HG02870 (cell line): ENCODE data around the gene DLAT.
"Not testable (repeated sequence)": the region's sequence is repeated elsewhere in the genome, so short reads cannot be mapped to it uniquely, and the experiment has no call there.

Experiments used
- ATAC-seq: cut with Tn5 transposase; IDR thresholded peaks from one replicate; pipeline ENCODE4 v1.9.1; 2021; ENCODE audit warnings: mild to moderate bottlenecking, moderate library complexity; ENCODE audit not compliant: unreplicated experiment

Gene DLAT

GRCh38 chr11:112024773-112025678 is at the start of gene DLAT:
Gene DLAT, plus strand, starts transcription at chr11:112025408. Its CDS starts 65 bp downstream, at chr11:112025473.
- peak; percentile 60 for ATAC-seq

- no peak for ATAC-seq
These were observed 49.0 kb upstream of the DLAT start for GRCh38 chr11:111976119-111976766.

- no peak for ATAC-seq
These were observed 48.5 kb upstream of the DLAT start for GRCh38 chr11:111976767-111977145.

GRCh38 chr11:111977146-111978027 is 47.8 kb upstream of the DLAT start:
- peak; percentile 38 for ATAC-seq

GRCh38 chr11:111978028-111978771 is 47.0 kb upstream of the DLAT start:
- ATAC-seq: no peak

DNA sequence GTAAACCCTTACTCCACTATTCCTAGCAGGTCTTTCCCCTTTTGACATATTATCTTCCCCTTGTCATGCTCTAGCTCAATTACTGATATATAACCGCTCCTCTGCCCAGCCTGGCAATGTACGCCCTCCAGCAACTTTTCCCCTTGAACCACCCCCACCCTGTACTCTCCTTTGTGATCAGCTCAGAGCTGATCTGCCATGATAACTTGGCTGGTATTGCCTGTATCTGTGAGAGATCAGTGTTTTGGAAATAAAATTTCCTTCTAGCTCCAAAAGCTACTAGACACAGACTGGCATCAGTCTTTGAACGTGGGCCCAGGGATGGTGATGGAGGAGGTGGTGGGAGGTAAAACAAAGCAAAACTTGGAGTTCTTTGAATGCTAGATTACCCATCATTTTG is 45.1 kb upstream of the DLAT start:
- ATAC-seq: no peak

GRCh38 chr11:111981270-111981669 is 43.9 kb upstream of the DLAT start:
- ATAC-seq: no peak

DNA sequence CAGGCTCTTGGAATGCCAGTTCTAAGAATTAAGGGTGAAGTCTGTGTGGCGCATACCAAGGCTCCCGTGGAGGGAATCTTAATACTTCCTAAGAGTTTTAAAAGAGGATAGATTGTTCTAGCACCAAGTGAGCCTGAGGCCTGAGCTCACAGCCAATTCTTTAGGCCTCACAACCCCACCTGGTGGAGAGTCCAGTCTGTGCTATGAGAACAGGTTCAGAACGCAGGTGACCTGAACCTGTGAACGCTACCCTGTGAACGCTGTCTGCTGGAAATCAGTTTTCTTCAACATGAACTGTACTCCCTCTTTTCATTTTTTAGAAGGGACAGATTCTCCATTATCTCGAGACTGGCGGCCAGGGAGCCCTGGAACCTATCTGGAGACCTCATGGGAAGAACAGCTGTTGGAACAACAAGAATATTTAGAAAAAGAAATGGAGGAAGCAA is 43.2 kb upstream of the DLAT start:
- no peak for ATAC-seq

DNA sequence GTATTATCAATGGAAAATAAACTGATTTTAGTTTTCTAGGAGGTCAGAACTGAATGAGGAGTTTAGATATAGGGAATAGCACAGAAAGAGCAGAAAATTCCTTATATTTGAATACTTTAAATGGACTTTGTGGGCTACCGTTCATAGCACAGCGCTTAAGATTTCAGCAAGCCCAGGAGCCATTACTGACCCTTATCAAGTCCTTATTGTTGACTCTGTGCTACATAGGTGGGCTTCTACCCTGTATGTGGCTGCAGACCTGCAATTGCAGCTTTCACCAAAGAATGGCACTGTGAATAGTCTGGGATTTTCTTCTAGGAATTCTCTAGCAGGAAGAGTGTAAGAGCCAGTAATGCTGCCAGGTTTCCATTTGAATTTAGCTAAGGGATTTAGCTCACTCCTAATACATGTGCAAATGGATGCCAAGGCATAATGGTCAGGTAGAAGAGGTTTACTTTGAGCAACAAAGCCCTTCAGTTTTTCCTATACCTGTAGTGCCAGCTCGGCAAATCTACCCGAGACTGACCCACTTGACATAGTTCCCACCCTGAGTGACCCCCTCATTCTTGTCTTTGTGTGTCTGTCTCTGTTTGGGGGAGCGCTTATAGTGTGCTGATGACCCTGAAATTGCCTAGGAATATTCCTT is 42.5 kb upstream of the DLAT start:
- ATAC-seq: no peak

- no peak for ATAC-seq
These were observed 41.8 kb upstream of the DLAT start for GRCh38 chr11:111983187-111983986.

- no peak for ATAC-seq
These were observed 38.6 kb upstream of the DLAT start for GRCh38 chr11:111986589-111986988.

- no peak for ATAC-seq
These were observed 34.8 kb upstream of the DLAT start for GRCh38 chr11:111990381-111990780.

DNA sequence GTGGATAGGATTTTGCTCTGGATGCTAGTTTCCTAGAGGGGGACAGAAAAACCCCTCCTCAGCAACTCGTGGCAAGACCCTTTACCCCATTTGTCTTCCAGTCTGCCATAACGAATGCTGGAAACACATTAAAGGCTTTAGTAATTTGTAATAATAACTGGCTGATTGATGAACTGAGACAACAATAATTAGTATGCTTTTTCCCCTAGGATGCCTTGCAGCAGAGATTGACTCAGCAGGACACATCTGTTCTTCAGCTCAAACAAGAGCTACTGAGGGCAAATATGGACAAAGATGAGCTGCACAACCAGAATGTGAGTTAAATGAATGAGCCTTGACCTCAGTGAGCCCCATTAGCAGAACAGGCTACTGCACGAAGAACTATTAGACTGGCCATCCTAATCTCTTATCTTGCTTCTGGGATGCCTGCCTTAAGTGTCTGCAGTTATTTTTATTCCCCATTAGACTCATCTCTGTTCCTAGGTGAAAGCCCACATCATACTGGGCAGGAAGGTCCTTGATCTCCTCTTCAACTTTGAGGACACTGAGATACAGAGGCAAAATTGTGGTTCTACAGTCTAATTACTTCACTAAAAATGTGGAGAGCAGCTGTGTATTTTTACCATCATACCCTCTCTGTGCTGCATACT is 32.9 kb upstream of the DLAT start:
- no peak for ATAC-seq

DNA sequence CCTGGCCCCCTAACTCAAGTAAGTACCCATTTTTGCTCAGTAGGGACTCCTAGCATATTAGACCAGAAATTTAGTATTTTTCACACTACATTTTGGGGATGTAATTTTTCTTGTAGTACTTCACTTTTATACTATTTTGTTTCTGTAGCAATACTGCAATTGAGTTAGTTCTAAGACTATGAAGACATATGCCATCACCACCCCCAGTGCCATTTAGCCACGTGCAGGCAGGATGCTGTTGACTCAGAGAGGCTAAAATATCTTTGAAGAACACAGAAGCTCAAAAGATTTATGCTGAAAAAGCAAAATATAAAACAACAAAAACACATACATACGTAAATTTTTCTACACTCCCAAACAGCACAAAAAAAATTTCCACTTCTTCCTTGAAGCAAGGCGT is 29.1 kb upstream of the DLAT start:
- no peak for ATAC-seq

DNA sequence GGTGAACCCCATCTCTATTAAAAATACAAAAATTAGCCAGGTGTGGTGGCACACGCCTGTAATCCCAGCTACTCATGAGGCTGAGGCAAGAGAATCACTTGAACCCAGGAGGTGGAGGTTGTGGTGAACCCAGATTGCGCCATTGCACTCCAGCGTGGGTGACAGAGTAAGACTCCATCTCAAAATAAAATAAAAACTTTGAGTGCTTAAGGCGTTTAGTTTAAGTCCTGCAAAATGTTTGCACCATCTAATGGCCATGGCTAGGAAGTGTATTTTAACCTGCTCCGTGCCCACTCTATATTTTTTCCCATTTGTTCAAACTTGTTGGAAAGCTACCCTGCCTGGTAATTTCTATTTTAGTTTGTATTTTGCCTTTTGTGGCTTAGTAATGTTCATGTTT is 28.5 kb upstream of the DLAT start:
- ATAC-seq: not testable (repeated sequence)

DNA sequence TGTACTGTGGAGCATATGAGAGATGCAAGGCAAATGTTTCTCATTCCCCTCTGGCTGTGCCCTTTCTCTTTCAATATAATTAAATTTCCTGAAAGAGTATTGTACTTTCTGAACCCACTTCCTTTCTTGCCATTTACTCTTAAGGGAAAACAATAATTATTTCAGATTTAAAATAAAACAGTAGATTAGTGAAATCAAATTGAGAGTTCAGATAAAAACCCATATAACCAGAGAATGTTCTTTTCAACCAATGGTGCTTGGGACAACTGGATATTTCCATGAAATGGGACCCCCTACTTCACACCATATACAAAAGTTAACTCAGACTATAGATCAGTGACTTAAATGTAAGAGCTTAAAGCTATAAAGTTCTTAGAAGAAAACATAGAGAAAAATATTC is 26.1 kb upstream of the DLAT start:
- no peak for ATAC-seq

DNA sequence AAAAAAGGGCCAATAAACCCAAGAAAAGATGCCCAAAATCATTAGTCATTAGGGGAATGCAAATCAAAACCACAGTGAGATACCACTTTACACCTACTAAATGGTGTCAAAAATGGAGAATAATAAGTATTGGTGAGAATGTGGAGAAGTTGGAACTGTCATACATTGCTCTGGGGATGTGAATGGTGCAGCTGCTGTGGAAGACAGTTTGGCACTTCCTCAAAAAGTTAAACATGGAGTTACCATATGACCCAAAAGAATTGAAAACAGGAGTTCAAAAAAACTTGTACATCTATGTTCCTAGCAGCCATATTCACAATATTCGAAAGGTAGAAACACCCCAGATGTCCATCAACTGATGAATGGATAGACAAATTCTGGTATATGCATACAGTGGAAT is 24.5 kb upstream of the DLAT start:
- no peak for ATAC-seq

DNA sequence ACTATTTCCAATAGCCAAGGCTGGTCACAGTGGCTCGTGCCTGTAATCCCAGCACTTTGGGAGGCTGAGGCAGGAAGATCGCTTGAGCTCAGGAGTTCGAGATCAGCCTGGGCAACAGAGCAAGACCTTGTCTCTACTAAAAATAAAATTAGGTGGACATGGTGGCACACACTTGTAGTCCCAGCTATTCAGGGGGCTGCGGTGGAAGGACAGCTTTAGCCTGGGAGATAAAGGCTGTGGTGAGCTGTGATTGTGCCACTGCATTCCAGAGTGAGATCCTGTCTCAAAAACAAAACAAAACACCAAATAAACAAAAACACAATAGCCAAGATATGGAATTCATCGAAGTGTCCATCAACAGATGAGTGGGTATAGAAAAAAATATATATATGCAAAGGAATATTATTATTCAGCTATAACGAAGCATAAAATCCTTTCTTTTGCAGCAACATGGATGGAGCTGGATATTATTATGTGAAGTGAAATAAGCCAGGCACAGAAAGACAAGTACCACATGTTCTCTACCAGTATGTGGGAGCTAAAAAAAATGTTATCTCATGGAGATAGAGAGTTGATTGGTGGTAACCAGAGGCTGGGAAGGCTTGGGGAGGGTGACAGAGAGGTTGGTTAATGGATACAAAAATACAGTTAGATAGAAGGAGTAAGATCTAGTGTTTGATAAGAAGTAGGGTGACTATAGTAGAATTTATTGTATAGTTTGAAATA is 22.6 kb upstream of the DLAT start:
- ATAC-seq: no peak
